Measurements from ENCODE around the gene ADNP2. TPM values are rescaled to one million over a fixed set of nuclear protein-coding genes. Genes with fewer than 3 reads are reported as not detected.

Gene ADNP2
- total RNA-seq, 2 donors from 2014 or later = 17.8 to 18.1 TPM

- intact Hi-C loops (cut with DNase I) = no loop called here
- Histone ChIP-seq H3K4me3 (no peak overlapping the region), H3K9me3 (no peaks in the 10 kb centered on the region), H3K27me3 (no peaks in the 10 kb centered on the region), H3K27ac (no peak overlapping the region), H3K9ac (ENCODE audit: low read depth in 2 of 2, low read length in 2 of 2) (no peak overlapping the region), H3K36me3 (no peaks in the 10 kb centered on the region), H3K4me1 (no peaks in the 10 kb centered on the region)
- no peak for DNase-seq
- no peak for TF ChIP-seq CTCF (IDR thresholded peaks at IDR 0.05)
Measured at GRCh38 chr18:80166725-80167124, 57.7 kb downstream of the ADNP2 start.

GRCh38 chr18:80167331-80167730, 58.3 kb downstream of the ADNP2 start:
- DNase-seq = no peak
- Histone ChIP-seq H3K4me1 (no peaks in the 10 kb centered on the region), H3K36me3 (no peaks in the 10 kb centered on the region), H3K4me3 (no peak overlapping the region), H3K27ac (no peak overlapping the region), H3K9ac (ENCODE audit: low read depth in 2 of 2, low read length in 2 of 2) (no peak overlapping the region), H3K27me3 (no peaks in the 10 kb centered on the region), H3K9me3 (no peaks in the 10 kb centered on the region)
- intact Hi-C loops (cut with DNase I) = no loop called here
- TF ChIP-seq CTCF (IDR thresholded peaks at IDR 0.05) = no peak

GRCh38 chr18:80167931-80168330, 58.9 kb downstream of the ADNP2 start:
- no peak for DNase-seq
- Histone ChIP-seq H3K9ac (ENCODE audit: low read depth in 2 of 2, low read length in 2 of 2) (no peak overlapping the region), H3K36me3 (no peaks in the 10 kb centered on the region), H3K4me3 (no peak overlapping the region), H3K9me3 (no peaks in the 10 kb centered on the region), H3K27me3 (no peaks in the 10 kb centered on the region), H3K27ac (no peak overlapping the region), H3K4me1 (no peaks in the 10 kb centered on the region)
- no peak for TF ChIP-seq CTCF (IDR thresholded peaks at IDR 0.05)
- intact Hi-C loops (cut with DNase I) = no loop called here

GRCh38 chr18:80168346-80168745, 59.3 kb downstream of the ADNP2 start:
- Histone ChIP-seq H3K9me3 (no peaks in the 10 kb centered on the region), H3K27ac (no peak overlapping the region), H3K9ac (ENCODE audit: low read depth in 2 of 2, low read length in 2 of 2) (no peak overlapping the region), H3K27me3 (no peaks in the 10 kb centered on the region), H3K4me1 (no peaks in the 10 kb centered on the region), H3K36me3 (no peaks in the 10 kb centered on the region), H3K4me3 (no peak overlapping the region)
- TF ChIP-seq CTCF (IDR thresholded peaks at IDR 0.05) = no peak
- intact Hi-C loops (cut with DNase I) = no loop called here
- no peak for DNase-seq

- Histone ChIP-seq H3K4me1 (no peaks in the 10 kb centered on the region), H3K9ac (ENCODE audit: low read depth in 2 of 2, low read length in 2 of 2) (no peak overlapping the region), H3K4me3 (no peak overlapping the region), H3K9me3 (no peaks in the 10 kb centered on the region), H3K27ac (no peak overlapping the region), H3K36me3 (no peaks in the 10 kb centered on the region), H3K27me3 (no peaks in the 10 kb centered on the region)
- intact Hi-C loops (cut with DNase I) = no loop called here
- TF ChIP-seq CTCF (IDR thresholded peaks at IDR 0.05) = no peak
- no peak for DNase-seq
Measured at GRCh38 chr18:80168982-80169381, 59.9 kb downstream of the ADNP2 start.

GRCh38 chr18:80169607-80170006, 60.5 kb downstream of the ADNP2 start:
- H3K4me3 ChIP-seq = no peak overlapping the region
- intact Hi-C loops (cut with DNase I) = no loop called here
- no peaks in the 10 kb centered on the region for H3K4me1 ChIP-seq
- no peaks in the 10 kb centered on the region for H3K27me3 ChIP-seq
- DNase-seq = no peak
- no peaks in the 10 kb centered on the region for H3K36me3 ChIP-seq
- no peak overlapping the region for H3K9ac ChIP-seq (ENCODE audit: low read depth in 2 of 2, low read length in 2 of 2)
- H3K9me3 ChIP-seq = no peaks in the 10 kb centered on the region
- no peak overlapping the region for H3K27ac ChIP-seq
- no peak for TF ChIP-seq CTCF (IDR thresholded peaks at IDR 0.05)

Measured in colonic mucosa (tissue), 4 donors.